ENCODE measurements around the gene DNAJC3.

DNA sequence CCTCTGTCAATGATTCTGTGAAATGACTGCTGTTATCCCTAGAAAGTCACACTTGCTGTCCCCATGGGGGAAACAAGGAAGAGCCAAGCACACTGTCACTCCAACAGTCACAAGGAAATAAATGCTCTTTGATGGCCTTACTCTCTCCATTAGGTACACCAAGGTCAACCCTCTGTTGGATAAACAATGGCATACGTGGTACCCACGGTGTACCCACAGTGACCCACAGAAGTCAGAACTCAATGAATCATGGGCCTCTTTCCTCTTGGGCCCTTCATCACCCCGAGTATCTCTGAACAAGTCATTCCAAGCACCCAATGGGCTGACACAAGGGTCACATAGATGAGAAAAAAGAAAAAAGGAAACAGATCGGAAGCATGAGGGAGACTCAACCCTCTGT lies 47.9 kb upstream of the DNAJC3 start:
- TF ChIP-seq, protein P1, sequence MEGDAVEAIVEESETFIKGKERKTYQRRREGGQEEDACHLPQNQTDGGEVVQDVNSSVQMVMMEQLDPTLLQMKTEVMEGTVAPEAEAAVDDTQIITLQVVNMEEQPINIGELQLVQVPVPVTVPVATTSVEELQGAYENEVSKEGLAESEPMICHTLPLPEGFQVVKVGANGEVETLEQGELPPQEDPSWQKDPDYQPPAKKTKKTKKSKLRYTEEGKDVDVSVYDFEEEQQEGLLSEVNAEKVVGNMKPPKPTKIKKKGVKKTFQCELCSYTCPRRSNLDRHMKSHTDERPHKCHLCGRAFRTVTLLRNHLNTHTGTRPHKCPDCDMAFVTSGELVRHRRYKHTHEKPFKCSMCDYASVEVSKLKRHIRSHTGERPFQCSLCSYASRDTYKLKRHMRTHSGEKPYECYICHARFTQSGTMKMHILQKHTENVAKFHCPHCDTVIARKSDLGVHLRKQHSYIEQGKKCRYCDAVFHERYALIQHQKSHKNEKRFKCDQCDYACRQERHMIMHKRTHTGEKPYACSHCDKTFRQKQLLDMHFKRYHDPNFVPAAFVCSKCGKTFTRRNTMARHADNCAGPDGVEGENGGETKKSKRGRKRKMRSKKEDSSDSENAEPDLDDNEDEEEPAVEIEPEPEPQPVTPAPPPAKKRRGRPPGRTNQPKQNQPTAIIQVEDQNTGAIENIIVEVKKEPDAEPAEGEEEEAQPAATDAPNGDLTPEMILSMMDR (IDR thresholded peaks at IDR 0.05), result no peak
- no peak for TF ChIP-seq POLR2A (IDR thresholded peaks at IDR 0.05)
